Activated gamma-delta T cell (primary cell): ENCODE measurements around the gene ATP6V0E2.
"Not testable (repeated sequence)": the region's sequence is repeated elsewhere in the genome, so short reads cannot be mapped to it uniquely, and the experiment has no call there.

Experiments
- DNase-seq: peaks from one replicate; lab custom pipeline; 2025; lab: John Stamatoyannopoulos, UW

The ATP6V0E2 gene

GRCh38 chr7:149879766-149880637 is 6.2 kb downstream of the ATP6V0E2 start:
- DNase-seq = no peak

DNA sequence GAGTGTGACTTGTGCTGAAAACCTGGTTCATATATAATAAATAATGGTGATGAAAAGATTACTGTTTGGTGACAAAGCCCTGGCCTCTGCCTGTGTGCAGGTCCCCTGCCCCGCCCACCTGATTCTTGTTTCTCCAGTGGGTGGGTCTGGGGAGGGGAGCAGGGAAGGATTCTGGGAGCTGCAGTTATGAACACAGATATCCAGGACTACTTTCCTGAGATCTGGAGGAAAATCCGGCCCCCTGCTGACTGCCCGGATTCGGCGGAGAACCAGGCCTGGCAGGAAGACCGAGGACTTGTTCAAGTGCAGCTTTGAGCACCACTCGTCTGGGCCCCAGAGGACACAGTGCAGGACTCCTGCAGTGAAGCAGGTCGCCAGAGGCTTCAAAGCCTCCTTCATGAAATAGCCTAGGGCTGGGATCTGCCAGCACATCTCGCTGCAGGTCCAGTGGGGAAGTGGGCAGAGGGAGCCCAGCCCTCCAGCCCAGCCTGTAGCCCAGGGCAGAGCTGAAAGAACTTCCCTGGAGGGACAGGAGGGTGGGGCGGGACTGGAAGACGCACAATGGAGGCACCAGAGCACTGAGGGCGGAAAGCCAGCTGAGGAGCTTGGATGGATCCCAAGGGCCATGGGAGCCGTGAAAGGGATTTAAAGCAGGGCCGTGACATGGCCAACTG is 7.0 kb downstream of the ATP6V0E2 start:
- DNase-seq = no peak

GRCh38 chr7:149881328-149882247 is 7.8 kb downstream of the ATP6V0E2 start:
- DNase-seq = no peak

DNA sequence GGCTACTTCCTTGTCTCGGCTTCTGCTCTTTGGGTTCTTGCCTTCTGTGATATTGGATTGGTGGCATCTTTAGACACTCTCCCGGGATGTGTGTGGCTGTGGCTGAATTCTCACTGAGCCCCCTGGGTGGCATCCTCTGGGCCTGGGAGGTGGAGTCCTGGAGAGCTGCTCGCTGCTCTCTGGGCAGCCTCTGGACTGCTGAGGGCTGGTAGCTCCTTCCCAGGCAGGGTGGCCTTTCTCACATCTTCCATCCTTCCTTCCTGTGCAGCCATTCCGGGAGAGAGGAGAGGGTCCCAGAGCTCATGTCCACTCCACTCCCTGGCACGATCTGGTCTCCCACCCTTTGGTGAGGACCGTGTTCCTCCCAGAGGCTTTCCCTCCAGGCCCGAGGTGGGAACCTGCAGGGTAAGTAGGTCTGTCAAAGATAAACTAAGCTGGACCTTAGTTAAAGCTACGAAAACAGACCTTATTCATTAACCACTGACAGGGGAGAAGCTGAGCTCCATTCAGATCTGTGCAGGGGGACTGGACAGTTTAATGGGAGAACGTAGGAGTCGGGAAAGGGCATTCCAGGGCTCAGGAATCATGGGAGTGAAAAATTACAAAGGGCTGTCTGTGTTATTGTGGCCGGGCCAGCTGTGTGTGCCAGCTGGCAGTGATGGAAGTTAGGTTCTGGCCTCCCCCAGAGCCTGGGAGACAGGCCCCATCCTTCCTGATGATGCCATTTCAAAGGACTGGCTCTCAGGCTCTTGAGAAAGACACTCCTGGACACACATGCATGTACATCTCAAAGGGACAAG is 8.7 kb downstream of the ATP6V0E2 start:
- no peak for DNase-seq

DNA sequence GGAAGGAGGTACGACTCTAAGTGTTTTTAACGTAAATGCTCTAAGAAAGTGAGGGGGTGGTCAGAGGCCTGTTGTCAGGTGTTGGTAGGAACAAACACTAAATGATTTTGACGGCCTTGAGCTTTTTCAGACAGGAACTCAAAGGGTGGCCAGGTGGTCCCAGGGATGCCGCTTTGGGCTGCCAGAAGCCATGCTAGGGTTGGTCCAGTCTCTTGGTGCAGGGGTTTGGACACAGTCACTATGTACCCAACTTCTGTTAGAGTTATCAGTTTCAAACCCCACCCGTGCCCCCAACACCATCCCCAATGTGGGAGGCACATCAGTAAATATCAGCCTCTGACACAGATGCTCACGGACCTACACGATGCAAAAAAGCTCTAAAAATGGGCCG is 9.3 kb downstream of the ATP6V0E2 start:
- no peak for DNase-seq

GRCh38 chr7:149883452-149883861 is 9.7 kb downstream of the ATP6V0E2 start:
- DNase-seq = no peak

DNA sequence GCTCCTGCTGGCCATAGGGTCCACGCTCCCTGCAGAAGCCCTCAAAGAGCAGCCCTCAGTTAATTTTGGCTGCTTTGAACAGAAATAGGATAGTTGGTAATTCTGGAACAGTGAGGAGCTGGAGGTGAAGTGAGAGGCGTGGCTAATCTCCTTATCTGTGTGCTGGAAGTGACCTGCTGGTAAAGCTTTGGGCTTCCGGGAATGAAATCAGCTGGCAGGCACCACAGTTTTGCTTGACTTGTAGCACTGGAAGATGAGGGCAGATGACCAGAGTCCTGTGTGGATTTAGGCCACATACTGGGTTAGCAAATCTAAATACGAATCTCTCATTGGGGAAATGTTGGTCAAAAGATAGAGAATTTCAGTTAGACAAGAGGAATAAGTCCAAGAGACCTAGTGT is 10.2 kb downstream of the ATP6V0E2 start:
- DNase-seq = no peak

- no peak for DNase-seq
Observed at GRCh38 chr7:149884541-149884940, 10.8 kb downstream of the ATP6V0E2 start.

DNA sequence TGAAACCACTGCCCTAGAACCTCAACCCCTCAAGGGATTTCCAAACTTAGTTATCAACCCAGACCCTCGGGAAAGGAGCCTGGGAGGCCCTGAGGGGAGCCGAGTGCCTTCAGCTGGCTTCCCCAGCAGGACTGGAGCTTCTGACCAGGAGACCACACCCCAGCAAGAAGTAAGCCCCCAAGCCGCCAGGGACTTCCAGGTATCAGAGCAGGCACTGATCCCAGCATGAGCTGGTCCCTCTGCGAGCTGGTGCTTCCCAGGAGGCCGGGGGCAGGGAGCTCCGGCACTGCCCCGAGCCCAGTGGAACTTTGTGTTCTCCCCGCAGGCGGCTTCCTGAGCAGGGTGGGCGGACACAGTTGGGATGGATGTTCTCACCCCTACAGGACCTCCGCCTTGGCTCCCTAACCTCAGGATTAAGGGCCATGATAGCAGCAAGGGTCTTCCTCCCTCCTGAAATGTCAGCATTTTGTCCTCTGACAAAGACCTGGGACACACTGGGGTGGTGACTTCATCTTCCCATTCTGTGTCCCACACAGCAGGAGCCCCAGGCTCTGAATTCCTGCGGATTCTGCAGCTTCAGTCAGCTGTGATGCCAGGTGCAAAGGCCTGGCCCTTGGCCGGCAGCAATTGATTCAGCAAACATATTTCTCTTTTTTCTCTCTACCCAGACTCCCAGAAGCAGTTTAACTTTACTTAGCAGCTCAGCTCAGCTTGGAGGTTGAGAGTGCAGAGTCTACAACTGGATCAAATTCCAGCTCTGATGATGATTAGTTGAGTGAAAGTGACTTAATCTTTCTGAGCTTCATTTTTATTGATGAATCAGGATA is 11.6 kb downstream of the ATP6V0E2 start:
- DNase-seq = no peak

DNA sequence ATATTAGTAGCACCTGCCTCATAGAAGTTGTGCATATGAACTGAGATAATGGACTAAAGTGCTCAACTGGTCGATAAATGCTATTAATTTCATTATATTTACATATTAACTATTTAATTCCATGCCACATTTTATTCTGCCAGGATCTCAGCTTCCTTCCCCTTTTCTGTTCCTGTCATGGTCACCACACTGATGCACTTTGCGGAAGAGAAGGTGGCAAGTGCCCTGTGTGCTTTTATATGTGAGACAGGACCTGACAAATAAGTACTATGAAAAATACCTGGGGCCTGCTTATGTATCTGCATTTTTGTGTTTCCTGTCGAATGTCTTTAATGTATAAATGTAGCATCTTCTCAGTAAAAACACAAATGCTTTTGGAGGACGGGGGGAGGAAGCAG is 12.2 kb downstream of the ATP6V0E2 start:
- DNase-seq = no peak

DNA sequence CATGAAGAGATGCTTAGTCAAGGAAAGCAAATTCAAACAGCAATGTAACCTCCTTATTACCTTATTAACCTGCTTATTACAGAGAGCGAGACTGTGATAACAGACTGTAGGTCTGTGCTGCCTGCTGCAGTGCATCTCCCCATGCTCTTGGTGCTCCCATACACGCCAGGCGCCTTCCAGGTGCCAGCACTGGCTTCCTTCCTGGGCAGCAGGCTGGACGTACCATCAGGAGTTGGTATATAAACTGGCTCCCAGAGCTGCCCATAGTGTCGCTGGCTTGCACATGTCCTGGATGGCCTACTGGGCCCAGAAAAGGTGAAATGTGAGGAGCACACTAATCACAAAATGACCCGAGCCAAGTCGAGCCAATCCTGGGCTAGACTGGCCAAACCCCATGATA is 13.5 kb downstream of the ATP6V0E2 start:
- no peak for DNase-seq

GRCh38 chr7:149890715-149891114 is 16.9 kb downstream of the ATP6V0E2 start:
- DNase-seq = not testable (repeated sequence)

DNA sequence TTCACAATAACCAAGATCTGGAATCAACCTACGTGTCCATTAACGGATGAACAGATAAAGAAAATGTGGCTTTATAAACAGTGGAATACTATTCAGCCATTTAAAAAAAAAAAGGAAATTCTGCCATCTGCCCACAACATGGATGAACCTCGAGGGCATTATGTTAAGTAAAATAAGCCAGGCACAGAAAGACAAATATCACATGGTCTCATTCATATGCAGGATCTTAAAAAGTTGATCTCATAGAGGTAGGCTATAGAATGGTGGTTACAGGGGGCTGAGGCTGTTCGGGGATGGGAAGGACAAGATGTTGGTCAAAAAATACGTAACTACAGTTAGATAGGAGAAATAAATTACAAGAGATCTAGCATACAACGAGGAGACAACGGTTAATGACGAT is 21.2 kb downstream of the ATP6V0E2 start:
- DNase-seq = not testable (repeated sequence)

DNA sequence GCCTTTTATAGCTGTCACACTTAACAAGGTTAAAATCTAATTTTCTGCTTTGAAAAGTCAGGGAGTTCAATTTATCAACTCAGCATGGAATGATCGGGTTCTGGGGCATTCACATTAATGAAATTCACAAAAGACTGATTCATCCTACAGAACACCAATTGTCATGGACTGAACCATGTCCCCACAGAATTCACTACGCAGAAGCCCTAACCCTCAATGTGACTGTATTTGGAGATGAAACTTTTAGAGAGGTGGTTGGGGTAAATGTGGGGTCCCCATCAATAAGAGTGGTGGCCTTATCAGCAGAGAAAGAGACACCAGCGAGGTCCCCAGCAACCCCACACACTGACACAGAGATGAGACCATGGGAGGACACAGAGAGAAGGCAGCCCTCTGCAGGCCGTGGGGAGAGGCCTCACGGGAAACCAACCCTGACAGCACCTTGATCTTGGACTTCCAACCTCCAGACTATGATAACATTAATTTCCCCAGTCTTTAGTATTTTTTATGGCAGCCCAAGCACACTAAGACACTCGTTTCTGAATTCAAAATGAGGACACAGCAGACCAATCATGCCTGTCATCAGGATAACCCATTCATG is 34.1 kb downstream of the ATP6V0E2 start:
- not testable (repeated sequence) for DNase-seq

DNA sequence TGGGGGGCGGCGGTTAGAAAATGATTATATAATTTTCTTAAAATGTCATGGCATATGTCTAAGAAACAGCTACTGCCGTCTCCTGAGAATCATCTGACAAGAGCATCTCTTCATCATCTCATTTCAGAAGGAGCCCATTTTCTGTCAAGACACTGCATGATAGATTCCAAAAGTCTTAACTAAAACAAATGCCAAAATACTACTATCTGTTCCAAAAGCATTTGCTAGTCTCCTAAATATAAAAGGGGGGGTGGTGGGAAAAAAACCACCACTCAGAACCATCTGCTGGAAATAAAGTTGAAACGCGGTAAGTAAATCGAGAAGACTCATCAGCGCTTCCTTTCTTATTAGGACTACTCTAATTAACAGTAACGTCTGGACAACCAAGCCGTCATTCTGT is 36.5 kb downstream of the ATP6V0E2 start:
- not testable (repeated sequence) for DNase-seq

- not testable (repeated sequence) for DNase-seq
Observed at GRCh38 chr7:149912126-149912525, 38.4 kb downstream of the ATP6V0E2 start.

DNA sequence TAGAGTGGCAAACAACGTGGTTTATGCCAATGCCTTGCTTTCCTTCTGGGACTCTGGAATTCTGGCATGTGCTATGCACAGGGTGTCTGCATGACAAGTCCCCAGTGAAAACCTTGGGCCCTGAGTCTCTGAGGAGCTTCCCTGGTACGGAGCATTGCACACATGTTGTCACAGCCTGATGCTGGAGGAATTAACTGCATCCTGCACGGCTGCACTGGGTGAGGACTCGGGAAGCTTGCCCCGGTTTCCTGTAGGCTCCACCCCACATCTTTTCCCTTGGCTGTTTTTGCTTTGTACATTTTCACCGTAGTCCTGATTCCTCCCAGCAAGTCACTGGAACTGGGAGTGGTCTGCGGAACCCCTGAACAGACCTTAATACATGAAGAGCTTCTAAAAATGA is 52.6 kb downstream of the ATP6V0E2 start:
- not testable (repeated sequence) for DNase-seq
